ENCODE measurements around the gene LTO1. TPM values are rescaled to one million over a fixed set of nuclear protein-coding genes. Genes with fewer than 3 reads are reported as not detected.

LTO1 gene
- total and polyA plus RNA-seq, 3 donors from 2014 or later: 27.0 to 38.7 (median 38.0) TPM

GRCh38 chr11:69655479-69656428 is 19.4 kb downstream of the LTO1 start:
- Histone ChIP-seq H3K4me3 (no peak overlapping the region), H3K27me3 (no peaks in the 10 kb centered on the region), H3K4me1 (no peaks in the 10 kb centered on the region), H3K9me3 (no peaks in the 10 kb centered on the region), H3K27ac (no peak overlapping the region), H3K36me3 (ENCODE audit: low read depth, missing control alignments) (no peaks in the 10 kb centered on the region)
- 90 to 97% methylated on average over 11 to 19 of the region's 19 CpGs for WGBS, 2 donors
- TF ChIP-seq POLR2A (IDR thresholded peaks at IDR 0.05): no peak
- TF ChIP-seq, protein P1, sequence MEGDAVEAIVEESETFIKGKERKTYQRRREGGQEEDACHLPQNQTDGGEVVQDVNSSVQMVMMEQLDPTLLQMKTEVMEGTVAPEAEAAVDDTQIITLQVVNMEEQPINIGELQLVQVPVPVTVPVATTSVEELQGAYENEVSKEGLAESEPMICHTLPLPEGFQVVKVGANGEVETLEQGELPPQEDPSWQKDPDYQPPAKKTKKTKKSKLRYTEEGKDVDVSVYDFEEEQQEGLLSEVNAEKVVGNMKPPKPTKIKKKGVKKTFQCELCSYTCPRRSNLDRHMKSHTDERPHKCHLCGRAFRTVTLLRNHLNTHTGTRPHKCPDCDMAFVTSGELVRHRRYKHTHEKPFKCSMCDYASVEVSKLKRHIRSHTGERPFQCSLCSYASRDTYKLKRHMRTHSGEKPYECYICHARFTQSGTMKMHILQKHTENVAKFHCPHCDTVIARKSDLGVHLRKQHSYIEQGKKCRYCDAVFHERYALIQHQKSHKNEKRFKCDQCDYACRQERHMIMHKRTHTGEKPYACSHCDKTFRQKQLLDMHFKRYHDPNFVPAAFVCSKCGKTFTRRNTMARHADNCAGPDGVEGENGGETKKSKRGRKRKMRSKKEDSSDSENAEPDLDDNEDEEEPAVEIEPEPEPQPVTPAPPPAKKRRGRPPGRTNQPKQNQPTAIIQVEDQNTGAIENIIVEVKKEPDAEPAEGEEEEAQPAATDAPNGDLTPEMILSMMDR (IDR thresholded peaks at IDR 0.05): no peak
- DNase-seq: no peak
- intact Hi-C loops (cut with DNase I; ENCODE audit: low total_unique reads): no loop called here

GRCh38 chr11:69654660-69655478 is 20.3 kb downstream of the LTO1 start:
- intact Hi-C loops (cut with DNase I; ENCODE audit: low total_unique reads): no loop called here
- TF ChIP-seq POLR2A (IDR thresholded peaks at IDR 0.05): no peak
- TF ChIP-seq, protein P1 (IDR thresholded peaks at IDR 0.05): no peak
- Histone ChIP-seq H3K27me3 (no peaks in the 10 kb centered on the region), H3K4me1 (no peaks in the 10 kb centered on the region), H3K9me3 (no peaks in the 10 kb centered on the region), H3K36me3 (ENCODE audit: low read depth, missing control alignments) (no peaks in the 10 kb centered on the region), H3K4me3 (no peak overlapping the region), H3K27ac (no peak overlapping the region)
- 81 to 87% methylated on average over 20 to 24 of the region's 27 CpGs for WGBS, 2 donors
- DNase-seq: no peak

- Histone ChIP-seq H3K4me1 (no peaks in the 10 kb centered on the region), H3K27ac (no peak overlapping the region), H3K4me3 (no peak overlapping the region), H3K9me3 (no peaks in the 10 kb centered on the region), H3K36me3 (ENCODE audit: low read depth, missing control alignments) (no peaks in the 10 kb centered on the region), H3K27me3 (no peaks in the 10 kb centered on the region)
- no peak for TF ChIP-seq POLR2A (IDR thresholded peaks at IDR 0.05)
- TF ChIP-seq, protein P1 (IDR thresholded peaks at IDR 0.05): no peak
- WGBS, 2 donors: 90 to 93% methylated on average over 35 to 38 of the region's 38 CpGs
- no peak for DNase-seq
- intact Hi-C loops (cut with DNase I; ENCODE audit: low total_unique reads): no loop called here
Observed at GRCh38 chr11:69654001-69654659, 21.0 kb downstream of the LTO1 start.

DNA sequence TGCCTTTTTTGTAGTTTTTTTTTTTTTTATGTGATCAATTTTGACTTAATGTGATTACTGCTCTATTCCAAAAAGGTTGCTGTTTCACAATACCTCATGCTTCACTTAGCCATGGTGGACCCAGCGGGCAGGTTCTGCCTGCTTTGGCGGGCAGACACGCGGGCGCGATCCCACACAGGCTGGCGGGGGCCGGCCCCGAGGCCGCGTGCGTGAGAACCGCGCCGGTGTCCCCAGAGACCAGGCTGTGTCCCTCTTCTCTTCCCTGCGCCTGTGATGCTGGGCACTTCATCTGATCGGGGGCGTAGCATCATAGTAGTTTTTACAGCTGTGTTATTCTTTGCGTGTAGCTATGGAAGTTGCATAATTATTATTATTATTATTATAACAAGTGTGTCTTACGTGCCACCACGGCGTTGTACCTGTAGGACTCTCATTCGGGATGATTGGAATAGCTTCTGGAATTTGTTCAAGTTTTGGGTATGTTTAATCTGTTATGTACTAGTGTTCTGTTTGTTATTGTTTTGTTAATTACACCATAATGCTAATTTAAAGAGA is 21.7 kb downstream of the LTO1 start:
- 94% methylated on average over 8 to 23 of the region's 23 CpGs for WGBS, 2 donors
- no peak for DNase-seq
- intact Hi-C loops (cut with DNase I; ENCODE audit: low total_unique reads): no loop called here
- H3K9me3 ChIP-seq: no peaks in the 10 kb centered on the region
- no peak overlapping the region for H3K4me3 ChIP-seq
- TF ChIP-seq, protein P1 (IDR thresholded peaks at IDR 0.05): no peak
- H3K27me3 ChIP-seq: no peaks in the 10 kb centered on the region
- H3K4me1 ChIP-seq: no peaks in the 10 kb centered on the region
- H3K36me3 ChIP-seq (ENCODE audit: low read depth, missing control alignments): no peaks in the 10 kb centered on the region
- H3K27ac ChIP-seq: no peak overlapping the region
